Endothelial cell of umbilical vein (primary cell): Measurements from ENCODE around the gene FA2H. TPM values are rescaled to one million over a fixed set of nuclear protein-coding genes. Genes with fewer than 3 reads are reported as not detected.
A peak's percentile ranks its signal among the peaks of the same experiment; 100 is the strongest.

Source experiments
- Bru-seq: library from RNA; stranded (reverse); fragments of 400-500 nt; gene quantifications from one replicate; lab custom pipeline; 2021; lab: Mats Ljungman, UMichigan
- BruChase-seq, 2 experiments: library from RNA; stranded (reverse); fragments of 400-500 nt; gene quantifications; one replicate each; lab custom pipeline; 2021; lab: Mats Ljungman, UMichigan
- BruUV-seq: library from RNA; stranded (reverse); fragments of 400-500 nt; replicated peaks from 2 replicates; lab custom pipeline; 2021; lab: Mats Ljungman, UMichigan
- CTCF ChIA-PET: fragments of 300-600, 350-600 bp; sonication (Branson Sonifier 250); formaldehyde crosslinking; loops from one replicate; lab custom pipeline; 2021; ENCODE audit warnings: antibody characterized with exemption, inconsistent platforms; lab: Charles Lee
- POLR2A ChIA-PET: fragments of 300-600, 350-600 bp; sonication (Branson Sonifier 250); formaldehyde crosslinking; loops from one replicate; lab custom pipeline; 2021; ENCODE audit warnings: antibody characterized with exemption, inconsistent platforms; lab: Charles Lee
- DNase-seq: peaks from one replicate; pipeline ENCODE4 v3.0.0-alpha.2; 2011; ENCODE audit warnings: low read depth, low spot score
- FAIRE-seq: peaks from 2 replicates; lab custom pipeline; 2011; peaks lifted over from hg19 to GRCh38; lab: Jason Lieb, UNC
- H2AFZ ChIP-seq: 2 replicates; pipeline ENCODE4 v1.6.0; 2012; ENCODE audit warnings: low read depth, low read length, control low read depth, inconsistent platforms
- H3K27ac ChIP-seq: 2 replicates; pipeline ENCODE4 v1.5.1; 2011; ENCODE audit warnings: low read depth, mild to moderate bottlenecking, control low read depth, low read length, moderate library complexity; ENCODE audit not compliant: insufficient read depth
- H3K27me3 ChIP-seq, 2 experiments: 2 replicates each; pipeline versions ENCODE4 v1.6.0 to v1.6.1; 2011; ENCODE audit warnings: low read length in 2 of 2, mixed read lengths in 1 of 2; ENCODE audit not compliant: control insufficient read depth in 2 of 2, insufficient read depth in 2 of 2
- H3K36me3 ChIP-seq, 2 experiments: 2 replicates in 1 of 2; 3 replicates in 1 of 2; pipeline ENCODE4 v1.5.1; 2011; ENCODE audit warnings: low read length in 2 of 2, mild to moderate bottlenecking in 1 of 2, moderate library complexity in 1 of 2; ENCODE audit not compliant: control insufficient read depth in 2 of 2, insufficient read depth in 2 of 2; ENCODE audit errors: extremely low read depth in 1 of 2
- H3K4me1 ChIP-seq: 3 replicates; pipeline ENCODE4 v1.5.1; 2011; ENCODE audit warnings: mild to moderate bottlenecking, low read length; ENCODE audit not compliant: control insufficient read depth, insufficient read depth; ENCODE audit errors: extremely low read depth
- H3K4me2 ChIP-seq: 2 replicates; pipeline ENCODE4 v1.6.1; 2011; ENCODE audit warnings: low read length, control low read depth, mixed read lengths; ENCODE audit not compliant: insufficient read depth
- H3K4me3 ChIP-seq, 3 experiments: fragments of 200-600 bp in 1 of 3; sonication (generic), shearing (Covaris generic) in 1 of 3; replicated peaks in 1 of 3; 2 replicates each; pipeline ENCODE4 v1.5.1; 2011 to 2016; ENCODE audit warnings: control low read depth in 3 of 3, low read length in 3 of 3, mild to moderate bottlenecking in 2 of 3, inconsistent platforms in 1 of 3, low read depth in 1 of 3, moderate library complexity in 1 of 3; ENCODE audit not compliant: insufficient read depth in 1 of 3
- H3K79me2 ChIP-seq: 2 replicates; pipeline ENCODE4 v1.6.0; 2012; ENCODE audit warnings: low read length, inconsistent platforms; ENCODE audit not compliant: control insufficient read depth, insufficient read depth
- H3K9ac ChIP-seq: replicated peaks from 2 replicates; pipeline ENCODE3; 2011; ENCODE audit warnings: low read length, control low read depth; ENCODE audit not compliant: insufficient read depth; ENCODE audit errors: extremely low read depth
- H3K9me1 ChIP-seq: replicated peaks from 3 replicates; pipeline ENCODE4 v1.6.0; 2011; ENCODE audit warnings: mild to moderate bottlenecking, low read length; ENCODE audit not compliant: control insufficient read depth, insufficient read depth; ENCODE audit errors: extremely low read depth
- H3K9me3 ChIP-seq: replicated peaks from 2 replicates; pipeline ENCODE4 v1.5.1; 2012; ENCODE audit warnings: low read length, inconsistent platforms; ENCODE audit not compliant: control insufficient read depth, insufficient read depth
- H4K20me1 ChIP-seq: replicated peaks from 2 replicates; pipeline ENCODE3; 2011; ENCODE audit warnings: mild to moderate bottlenecking, low read length; ENCODE audit not compliant: control insufficient read depth, insufficient read depth; ENCODE audit errors: extremely low read depth
- CTCF ChIP-seq, 2 donors: IDR thresholded peaks; 1 replicate in 1 of 2; 2 replicates in 1 of 2; pipeline ENCODE4 v1.5.1; 2011; ENCODE audit warnings: low read length in 2 of 2, mild to moderate bottlenecking in 2 of 2, moderate library complexity in 2 of 2, control low read depth in 1 of 2, inconsistent platforms in 1 of 2, low read depth in 1 of 2; ENCODE audit not compliant: insufficient read depth in 1 of 2; ENCODE audit errors: extremely low read depth in 1 of 2
- EZH2 ChIP-seq: IDR thresholded peaks from 2 replicates; pipeline ENCODE4 v1.6.1; 2012; ENCODE audit warnings: borderline replicate concordance, low read depth, mild to moderate bottlenecking, moderate library complexity, low read length, inconsistent platforms; ENCODE audit not compliant: severe bottlenecking
- FOS ChIP-seq: IDR thresholded peaks from 2 replicates; pipeline ENCODE4 v1.6.1; 2011; ENCODE audit warnings: mild to moderate bottlenecking, low read length, moderate library complexity, borderline replicate concordance; ENCODE audit not compliant: insufficient read depth
- GATA2 ChIP-seq: IDR thresholded peaks from 2 replicates; pipeline ENCODE4 v1.7.0; 2011; ENCODE audit warnings: low read depth, mild to moderate bottlenecking, moderate library complexity, mixed read lengths, low read length; ENCODE audit not compliant: insufficient read length, insufficient read depth
- JUN ChIP-seq: IDR thresholded peaks from 2 replicates; pipeline ENCODE4 v1.6.1; 2011; ENCODE audit warnings: borderline replicate concordance, low read depth; ENCODE audit not compliant: insufficient read length, insufficient read depth
- MAX ChIP-seq: IDR thresholded peaks from 2 replicates; pipeline ENCODE4 v1.6.1; 2011; ENCODE audit not compliant: insufficient read depth, insufficient read length
- MYC ChIP-seq: IDR thresholded peaks from one replicate; pipeline ENCODE4 v1.6.1; 2011; ENCODE audit warnings: mild to moderate bottlenecking, low read depth, low read length
- POLR2A ChIP-seq: IDR thresholded peaks from 2 replicates; pipeline ENCODE4 v1.6.1; 2012; ENCODE audit warnings: low read depth, mild to moderate bottlenecking, control low read depth, low read length
- POLR2AphosphoS5 ChIP-seq: IDR thresholded peaks from 2 replicates; pipeline ENCODE4 v1.6.1; 2012; ENCODE audit warnings: low read depth, mild to moderate bottlenecking, control low read depth, low read length, moderate library complexity; ENCODE audit not compliant: insufficient read depth
- dilution Hi-C: fragments of 300-500 bp; cut with MboI; formaldehyde crosslinking; loops from one replicate; pipeline ENCODE4 v1.15.0; 2019; ENCODE audit warnings: low sequenced_read_pairs; ENCODE audit not compliant: extremely low pct_ligation_motif_present
- intact Hi-C: fragments of 100-400 bp; cut with micrococcal nuclease; formaldehyde crosslinking; loops from one replicate; pipeline ENCODE4 v1.10.0; 2022
- long read RNA-seq: library from polyadenylated mRNA; stranded (forward); transcript quantifications from one replicate; pipeline ENCODE4 v2.0.0, GENCODE V29; 2021
- polyA minus RNA-seq, 3 experiments: library from RNA; depleted of rRNA, polyadenylated mRNA; stranded (reverse); fragments of >200 nt; gene quantifications; 1 replicate in 1 of 3; 2 replicates in 2 of 3; pipeline ENCODE4 v1.2.3, GENCODE V29; 2011
- polyA plus RNA-seq, 4 experiments: library from polyadenylated mRNA; depleted of rRNA in 3 of 4; stranded (reverse) in 3 of 4; unstranded in 1 of 4; fragments of >200 nt; gene quantifications; 2 replicates each; pipeline versions ENCODE4 v1.2.1 to v1.2.3, GENCODE V29; 2011 to 2012; ENCODE audit warnings: missing spikeins in 1 of 4
- total RNA-seq: library from RNA; stranded (reverse); gene quantifications from 2 replicates; pipeline ENCODE4 v1.2.3, GENCODE V29; 2021

FA2H gene
- total RNA-seq (not detected in 2 replicates), polyA plus RNA-seq (not detected in 2 replicates), polyA minus RNA-seq (not detected in 2 replicates), Bru-seq, nascent RNA (not detected), BruChase-seq, experiment 1, labeled RNA remaining after a 6-hour chase (not detected), BruChase-seq, experiment 2, labeled RNA remaining after a 2-hour chase (not detected)
- not detected in 2 replicates for polyA plus RNA-seq (2011; cell fraction: cytosol; rRNA removed)
- not detected in 2 replicates for polyA plus RNA-seq (2011; cell fraction: nucleus; rRNA removed)
- polyA plus RNA-seq (2012), result not detected in 2 replicates
- polyA minus RNA-seq (2011; cell fraction: cytosol; rRNA and poly(A)+ RNA removed), result 14.6 TPM
- not detected in 2 replicates for polyA minus RNA-seq (2011; cell fraction: nucleus; rRNA and poly(A)+ RNA removed)
- long read RNA-seq, result 0 reads

- dilution Hi-C loops (no loop called here), intact Hi-C loops (no loop called here)
- CTCF ChIA-PET, result interaction anchor here (0.8 to 3.3 kb wide), 13 partner anchors 9 to 88 kb away, joined by 3 to 33 read pairs (median 4); partner anchors contain the start of gene MLKL
- Histone ChIP-seq H3K9ac (no peak within 1 kb of the TSS), H3K4me3 (peak within 1 kb of the TSS in 1 of 3 experiments; percentile 13), H3K79me2 (no peaks in the 10 kb centered on the region), H3K36me3 (no peaks in the 10 kb centered on the region), H4K20me1 (no peaks in the 10 kb centered on the region), H3K9me1 (no peaks in the 10 kb centered on the region), H3K4me2 (peak within 1 kb of the TSS; percentile 49), H3K4me1 (peaks cover 4% of the 10 kb centered on the region), H3K27ac (no peak within 1 kb of the TSS), H3K27me3 (peaks cover 21 to 32% of the 10 kb centered on the region in 2 experiments), H3K9me3 (no peaks in the 10 kb centered on the region), H2AFZ (peak within 1 kb of the TSS; percentile 23)
- no peak for FAIRE-seq
- TF ChIP-seq GATA2 (no peak), MYC (no peak), POLR2AphosphoS5 (no peak), FOS (no peak), CTCF (IDR thresholded peaks at IDR 0.05; ENCODE audit: extremely low read depth in 1 of 2, insufficient read depth in 1 of 2, low read depth in 1 of 2, low read length in 2 of 2) (peak; percentile 35 to 36), JUN (no peak), MAX (no peak), EZH2 (peak; percentile 72), POLR2A (no peak)
- POLR2A ChIA-PET, result no interaction called here
- BruUV-seq, result no TSS peak
- peak; percentile 27 for DNase-seq
Observed at GRCh38 chr16:74774223-74775139, at the start of gene FA2H. Gene FA2H, minus strand, starts transcription at chr16:74774820. Its CDS starts 65 bp downstream, at chr16:74774755.
